Breast epithelium (tissue), 3 donors: ENCODE results near the gene CTU1.
A peak's percentile ranks its signal among the peaks of the same experiment; 100 is the strongest.

Source experiments
- POLR2A ChIP-seq: fragments of 450-650 bp; IDR thresholded peaks from one replicate; pipeline ENCODE4 v1.6.1; 2016; ENCODE audit warnings: antibody characterized with exemption, mild to moderate bottlenecking, moderate library complexity
- TF ChIP-seq, protein P1 (sequence below), 3 donors: fragments of 450-650 bp; IDR thresholded peaks; one replicate each; pipeline ENCODE4 v1.5.1; 2016 to 2017; ENCODE audit warnings: antibody characterized with exemption in 3 of 3, mild to moderate bottlenecking in 3 of 3, moderate library complexity in 3 of 3

DNA sequence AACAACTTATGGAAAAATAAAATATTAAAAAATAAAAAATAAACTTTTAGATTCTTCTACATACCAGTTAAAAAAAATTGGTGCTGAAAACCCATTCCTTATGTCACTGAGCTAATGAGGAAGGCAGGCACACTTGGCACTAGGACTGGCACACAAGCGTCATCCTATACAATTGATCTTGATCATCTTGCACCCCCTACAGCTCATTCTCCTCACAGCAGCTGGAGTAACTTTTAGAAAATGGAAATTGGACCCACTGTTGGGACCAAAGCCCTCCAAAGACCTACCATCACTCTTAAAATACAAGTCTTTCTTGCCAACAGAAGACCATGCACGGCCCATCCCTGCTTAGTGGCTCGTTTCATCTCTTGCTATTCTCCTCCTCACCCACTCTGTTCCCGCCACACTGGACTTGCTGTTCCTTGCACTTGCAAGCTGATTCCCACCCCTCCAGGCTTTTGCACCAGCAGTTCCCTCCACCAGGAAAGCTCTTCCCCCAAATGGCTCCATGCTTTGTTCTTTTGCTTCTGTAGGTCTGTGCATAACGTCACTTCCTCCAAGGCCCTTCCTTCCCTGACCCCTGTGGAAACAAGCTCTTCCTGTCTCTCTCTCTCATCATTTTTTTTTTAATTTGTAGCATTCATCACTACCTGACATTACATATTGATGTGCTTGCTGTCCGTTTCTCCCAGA is 11.6 kb downstream of the CTU1 start:
- TF ChIP-seq POLR2A: no peak
- TF ChIP-seq, protein P1, sequence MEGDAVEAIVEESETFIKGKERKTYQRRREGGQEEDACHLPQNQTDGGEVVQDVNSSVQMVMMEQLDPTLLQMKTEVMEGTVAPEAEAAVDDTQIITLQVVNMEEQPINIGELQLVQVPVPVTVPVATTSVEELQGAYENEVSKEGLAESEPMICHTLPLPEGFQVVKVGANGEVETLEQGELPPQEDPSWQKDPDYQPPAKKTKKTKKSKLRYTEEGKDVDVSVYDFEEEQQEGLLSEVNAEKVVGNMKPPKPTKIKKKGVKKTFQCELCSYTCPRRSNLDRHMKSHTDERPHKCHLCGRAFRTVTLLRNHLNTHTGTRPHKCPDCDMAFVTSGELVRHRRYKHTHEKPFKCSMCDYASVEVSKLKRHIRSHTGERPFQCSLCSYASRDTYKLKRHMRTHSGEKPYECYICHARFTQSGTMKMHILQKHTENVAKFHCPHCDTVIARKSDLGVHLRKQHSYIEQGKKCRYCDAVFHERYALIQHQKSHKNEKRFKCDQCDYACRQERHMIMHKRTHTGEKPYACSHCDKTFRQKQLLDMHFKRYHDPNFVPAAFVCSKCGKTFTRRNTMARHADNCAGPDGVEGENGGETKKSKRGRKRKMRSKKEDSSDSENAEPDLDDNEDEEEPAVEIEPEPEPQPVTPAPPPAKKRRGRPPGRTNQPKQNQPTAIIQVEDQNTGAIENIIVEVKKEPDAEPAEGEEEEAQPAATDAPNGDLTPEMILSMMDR (IDR thresholded peaks at IDR 0.05): peak in 1 of 3 donors; percentile 29
